DOHH2 (cell line): ENCODE measurements around the gene GOLT1A.

Source experiments
- EZH2phosphoT487 ChIP-seq: fragments of 200-600 bp; sonication (generic); IDR thresholded peaks from 2 replicates; pipeline ENCODE4 v1.6.1; 2017; ENCODE audit warnings: borderline replicate concordance, mild to moderate bottlenecking, antibody characterized with exemption, low read length, moderate library complexity, mixed read lengths
- TF ChIP-seq, protein P1 (sequence below): fragments of 200-600 bp; sonication (generic); IDR thresholded peaks from one replicate; pipeline ENCODE4 v1.5.1; 2014; ENCODE audit warnings: antibody characterized with exemption, mild to moderate bottlenecking, low read depth, low read length; ENCODE audit not compliant: poor library complexity, severe bottlenecking

DNA sequence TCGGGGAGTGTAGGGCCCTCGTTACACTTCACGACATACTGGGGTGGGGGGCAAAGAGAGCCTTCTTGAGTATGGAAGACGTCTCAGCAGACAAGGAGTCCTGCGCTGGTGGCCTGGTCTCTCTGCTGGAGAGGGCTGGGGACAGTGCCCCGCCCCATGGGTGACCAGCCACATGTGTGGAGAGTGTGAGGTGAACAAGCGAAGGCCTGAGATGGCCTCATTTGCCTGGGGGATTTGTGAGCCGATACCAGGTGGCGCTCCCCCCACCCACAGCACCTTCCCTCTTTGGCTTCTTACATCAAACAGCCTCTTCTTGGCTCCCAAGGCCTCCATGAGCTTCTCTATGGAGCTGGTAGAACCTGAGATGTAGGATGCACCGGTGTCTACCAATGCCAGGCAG lies 57.9 kb downstream of the GOLT1A start:
- TF ChIP-seq, protein P1, sequence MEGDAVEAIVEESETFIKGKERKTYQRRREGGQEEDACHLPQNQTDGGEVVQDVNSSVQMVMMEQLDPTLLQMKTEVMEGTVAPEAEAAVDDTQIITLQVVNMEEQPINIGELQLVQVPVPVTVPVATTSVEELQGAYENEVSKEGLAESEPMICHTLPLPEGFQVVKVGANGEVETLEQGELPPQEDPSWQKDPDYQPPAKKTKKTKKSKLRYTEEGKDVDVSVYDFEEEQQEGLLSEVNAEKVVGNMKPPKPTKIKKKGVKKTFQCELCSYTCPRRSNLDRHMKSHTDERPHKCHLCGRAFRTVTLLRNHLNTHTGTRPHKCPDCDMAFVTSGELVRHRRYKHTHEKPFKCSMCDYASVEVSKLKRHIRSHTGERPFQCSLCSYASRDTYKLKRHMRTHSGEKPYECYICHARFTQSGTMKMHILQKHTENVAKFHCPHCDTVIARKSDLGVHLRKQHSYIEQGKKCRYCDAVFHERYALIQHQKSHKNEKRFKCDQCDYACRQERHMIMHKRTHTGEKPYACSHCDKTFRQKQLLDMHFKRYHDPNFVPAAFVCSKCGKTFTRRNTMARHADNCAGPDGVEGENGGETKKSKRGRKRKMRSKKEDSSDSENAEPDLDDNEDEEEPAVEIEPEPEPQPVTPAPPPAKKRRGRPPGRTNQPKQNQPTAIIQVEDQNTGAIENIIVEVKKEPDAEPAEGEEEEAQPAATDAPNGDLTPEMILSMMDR = no peak
- no peak for TF ChIP-seq EZH2phosphoT487
